MG63 (cell line): ENCODE measurements around the gene PTPRK. TPM values are rescaled to one million over a fixed set of nuclear protein-coding genes. Genes with fewer than 3 reads are reported as not detected.
"Not testable (repeated sequence)": the region's sequence is repeated elsewhere in the genome, so short reads cannot be mapped to it uniquely, and the experiment has no call there.

Experiments used
- DNase-seq: peaks from one replicate; pipeline ENCODE4 v3.0.0-alpha.2; 2020
- H3K27me3 ChIP-seq: fragments of 250-450 bp; sonication (Bioruptor Pico); 2 replicates; pipeline ENCODE4 v1.5.1; 2020; ENCODE audit warnings: mild to moderate bottlenecking, moderate library complexity
- H3K36me3 ChIP-seq: fragments of 250-450 bp; sonication (Bioruptor Pico); 2 replicates; pipeline ENCODE4 v1.5.1; 2020; ENCODE audit warnings: mild to moderate bottlenecking, moderate library complexity
- H3K4me3 ChIP-seq: fragments of 250-450 bp; sonication (Bioruptor Pico); 2 replicates; pipeline ENCODE4 v1.5.1; 2020; ENCODE audit warnings: mild to moderate bottlenecking, moderate library complexity
- H3K9me3 ChIP-seq: fragments of 250-450 bp; sonication (Bioruptor Pico); 2 replicates; pipeline ENCODE4 v1.5.1; 2020; ENCODE audit warnings: mild to moderate bottlenecking, moderate library complexity
- total RNA-seq: library from RNA; depleted of rRNA; stranded (reverse); fragments of >200 nt; shearing (Covaris generic); gene quantifications from 2 replicates; pipeline ENCODE4 v1.2.3, GENCODE V29; 2014; ENCODE audit warnings: low replicate concordance

Gene PTPRK
- total RNA-seq, 1 experiment from 2014 or later: 9.7 TPM

DNA sequence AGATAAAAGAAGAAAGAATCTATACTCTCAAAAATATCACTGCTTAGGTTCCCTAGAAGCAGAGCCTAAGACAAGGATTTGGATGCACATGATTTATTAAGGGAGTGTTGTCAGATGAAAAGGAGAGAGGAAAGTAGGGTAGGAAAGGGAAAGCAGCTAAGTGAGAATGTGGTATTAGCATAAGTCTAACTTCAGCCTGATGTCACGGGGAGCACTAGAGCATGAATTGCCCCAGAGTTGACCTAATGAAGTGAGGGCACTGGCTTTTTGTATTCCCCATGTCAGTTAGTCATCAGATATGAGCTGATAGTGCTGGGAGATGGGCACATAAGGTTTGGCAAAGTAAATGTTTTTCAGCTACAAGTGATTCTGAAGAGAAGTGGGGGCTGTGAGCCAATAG, 490.6 kb downstream of the PTPRK start:
- no peaks in the 10 kb centered on the region for H3K36me3 ChIP-seq
- H3K9me3 ChIP-seq: no peaks in the 10 kb centered on the region
- DNase-seq: no peak
- no peak overlapping the region for H3K4me3 ChIP-seq
- no peaks in the 10 kb centered on the region for H3K27me3 ChIP-seq

DNA sequence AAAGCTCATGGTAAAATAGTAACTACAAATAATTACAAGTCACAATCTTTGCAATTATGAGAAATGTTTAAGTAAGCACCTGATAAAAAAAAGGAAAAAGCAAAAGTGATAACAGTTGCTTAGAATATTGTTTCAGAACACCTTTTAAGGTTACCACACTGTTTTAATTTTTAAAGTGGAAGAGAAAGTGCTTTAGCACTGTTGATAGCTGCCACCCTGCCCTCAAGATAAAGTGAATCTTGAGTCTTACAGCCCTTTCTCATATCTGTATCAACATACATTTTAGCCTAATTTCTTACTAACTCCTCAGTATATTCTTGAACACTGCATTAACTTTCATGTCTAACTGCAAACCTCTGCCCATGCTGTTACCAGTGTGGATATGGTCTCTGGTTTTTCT, 492.2 kb downstream of the PTPRK start:
- no peak for DNase-seq
- no peaks in the 10 kb centered on the region for H3K36me3 ChIP-seq
- H3K9me3 ChIP-seq: no peaks in the 10 kb centered on the region
- H3K27me3 ChIP-seq: no peaks in the 10 kb centered on the region
- no peak overlapping the region for H3K4me3 ChIP-seq

DNA sequence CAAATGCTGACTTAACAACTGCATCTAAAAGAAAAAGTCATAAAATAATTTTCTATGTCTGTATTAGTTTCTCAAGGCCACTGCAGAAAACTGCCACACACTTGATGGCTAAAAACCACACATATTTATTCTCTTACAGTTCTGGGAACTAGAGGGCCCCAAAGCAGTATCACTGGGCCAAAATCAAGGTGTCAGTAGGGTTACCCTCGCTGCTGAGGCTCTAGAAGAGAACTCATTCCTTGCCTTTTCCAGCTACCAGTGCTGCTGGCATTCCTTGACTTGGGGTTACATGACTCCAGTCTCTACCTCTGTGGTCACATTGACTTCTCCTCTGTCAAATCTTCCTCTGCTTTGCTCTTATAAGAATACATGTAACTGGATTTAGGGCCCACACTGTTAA, 494.9 kb downstream of the PTPRK start:
- DNase-seq: no peak
- Histone ChIP-seq H3K27me3 (no peaks in the 10 kb centered on the region), H3K36me3 (no peaks in the 10 kb centered on the region), H3K9me3 (no peaks in the 10 kb centered on the region), H3K4me3 (no peak overlapping the region)

DNA sequence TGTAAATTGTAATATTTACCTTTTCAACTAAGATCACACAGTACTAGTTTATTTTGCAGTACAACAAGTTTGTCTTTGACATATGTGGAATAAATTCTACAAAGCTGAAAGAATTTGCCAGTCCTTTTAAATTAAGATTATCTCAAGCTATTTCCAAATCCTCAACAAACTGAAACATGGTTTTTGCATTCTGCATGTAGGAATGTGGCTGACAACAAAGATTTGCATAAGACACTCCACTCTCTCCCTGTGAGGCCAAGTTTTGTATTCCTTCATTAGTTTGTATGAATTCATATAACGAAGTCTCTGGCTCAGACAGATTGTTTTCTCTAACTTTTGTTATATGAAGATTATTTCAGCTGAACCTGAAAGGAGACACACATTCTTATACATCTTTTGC, 495.4 kb downstream of the PTPRK start:
- Histone ChIP-seq H3K9me3 (no peaks in the 10 kb centered on the region), H3K36me3 (no peaks in the 10 kb centered on the region), H3K27me3 (no peaks in the 10 kb centered on the region)

GRCh38 chr6:128024046-128024445, 496.4 kb downstream of the PTPRK start:
- Histone ChIP-seq H3K36me3 (no peaks in the 10 kb centered on the region), H3K4me3 (no peak overlapping the region), H3K27me3 (no peaks in the 10 kb centered on the region), H3K9me3 (no peaks in the 10 kb centered on the region)
- DNase-seq: no peak

More for the DNA sequence above, 495.4 kb downstream of the PTPRK start:
- DNase-seq: no peak
- no peak overlapping the region for H3K4me3 ChIP-seq

DNA sequence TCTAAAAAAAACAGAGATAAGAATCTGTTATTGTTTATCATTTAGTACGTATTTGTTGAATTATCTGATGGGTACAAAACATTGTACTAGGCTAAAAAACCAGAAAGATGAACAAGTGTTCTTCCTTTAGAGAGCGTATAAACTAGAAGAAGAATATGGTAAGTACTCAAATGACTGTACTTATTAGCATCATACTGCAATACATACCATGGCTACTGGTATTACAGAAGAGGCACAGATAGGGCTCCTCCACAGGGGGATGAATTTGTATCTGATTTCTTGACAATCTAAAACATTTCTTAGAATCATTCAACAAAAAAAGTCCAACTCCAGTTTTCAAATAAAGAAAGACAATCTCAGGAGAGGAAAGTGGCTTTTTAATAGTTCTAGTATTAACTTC, 501.6 kb downstream of the PTPRK start:
- DNase-seq: no peak
- no peaks in the 10 kb centered on the region for H3K27me3 ChIP-seq
- no peak overlapping the region for H3K4me3 ChIP-seq
- H3K36me3 ChIP-seq: no peaks in the 10 kb centered on the region
- H3K9me3 ChIP-seq: no peaks in the 10 kb centered on the region

- H3K4me3 ChIP-seq: no peak overlapping the region
- no peaks in the 10 kb centered on the region for H3K27me3 ChIP-seq
- H3K9me3 ChIP-seq: no peaks in the 10 kb centered on the region
- no peaks in the 10 kb centered on the region for H3K36me3 ChIP-seq
- DNase-seq: no peak
These were observed 503.1 kb downstream of the PTPRK start for GRCh38 chr6:128017288-128017687.

DNA sequence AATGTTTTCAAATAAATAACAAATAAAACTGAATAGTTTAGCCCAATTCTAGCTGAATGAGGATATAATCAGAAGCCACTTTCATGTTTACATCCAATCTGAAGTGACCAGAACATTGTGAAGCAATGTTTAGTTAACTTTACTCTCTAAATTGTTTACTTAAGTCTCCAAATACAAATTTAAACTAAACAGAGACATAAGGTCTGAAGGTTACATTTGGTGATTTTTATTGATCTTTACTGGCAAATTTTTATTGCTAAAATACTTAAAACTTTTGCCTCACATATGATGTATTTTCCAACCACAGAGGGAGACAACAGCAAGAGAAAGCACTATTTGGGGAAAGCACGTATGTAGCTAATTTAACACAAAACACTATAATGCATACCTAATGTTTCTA, 512.7 kb downstream of the PTPRK start:
- no peaks in the 10 kb centered on the region for H3K27me3 ChIP-seq
- DNase-seq: no peak
- no peak overlapping the region for H3K4me3 ChIP-seq
- no peaks in the 10 kb centered on the region for H3K36me3 ChIP-seq
- no peaks in the 10 kb centered on the region for H3K9me3 ChIP-seq

DNA sequence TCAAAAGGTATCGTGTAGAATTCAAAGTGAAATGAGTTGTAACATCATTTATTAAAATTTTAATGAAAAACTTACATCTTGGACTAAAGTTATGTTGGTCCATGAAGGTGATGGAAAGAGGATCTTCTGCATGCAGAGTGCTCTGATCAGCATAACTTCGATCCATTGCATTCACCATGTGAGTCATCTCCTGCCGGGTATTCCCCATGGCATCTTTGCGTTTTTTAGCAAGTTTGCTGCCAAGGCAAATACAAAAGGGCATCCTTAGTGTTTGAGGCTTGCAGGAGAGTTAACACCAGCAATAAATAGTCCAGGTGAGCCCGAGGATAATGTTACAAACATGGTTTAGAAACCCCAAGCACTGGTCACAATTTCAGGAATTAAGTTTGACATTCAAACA, 515.4 kb downstream of the PTPRK start:
- Histone ChIP-seq H3K4me3 (no peak overlapping the region), H3K9me3 (no peaks in the 10 kb centered on the region), H3K27me3 (no peaks in the 10 kb centered on the region), H3K36me3 (no peaks in the 10 kb centered on the region)
- peak; percentile 11 for DNase-seq

DNA sequence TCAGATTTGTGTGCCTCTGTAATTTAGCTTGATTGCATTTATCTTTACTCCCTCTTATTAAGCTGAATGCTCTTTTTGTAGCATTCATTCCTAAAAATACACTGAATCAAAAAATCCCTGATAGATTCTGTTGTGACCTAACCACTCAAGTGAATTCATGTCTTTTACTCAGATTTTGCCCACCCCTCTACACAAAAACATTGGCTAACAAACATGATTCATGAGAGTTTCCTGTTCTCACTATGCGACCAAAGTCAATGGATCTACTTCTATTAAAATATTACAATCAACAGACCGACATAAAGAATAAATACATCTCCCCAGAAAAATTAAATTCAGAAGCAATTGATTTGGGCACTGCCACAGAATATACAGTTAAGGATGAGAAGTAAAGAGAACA, 520.0 kb downstream of the PTPRK start:
- Histone ChIP-seq H3K36me3 (no peaks in the 10 kb centered on the region), H3K27me3 (no peaks in the 10 kb centered on the region), H3K9me3 (no peaks in the 10 kb centered on the region), H3K4me3 (no peak overlapping the region)
- no peak for DNase-seq

GRCh38 chr6:127998985-127999384, 521.4 kb downstream of the PTPRK start:
- Histone ChIP-seq H3K36me3 (no peaks in the 10 kb centered on the region), H3K9me3 (no peaks in the 10 kb centered on the region), H3K4me3 (no peak overlapping the region), H3K27me3 (no peaks in the 10 kb centered on the region)
- no peak for DNase-seq

DNA sequence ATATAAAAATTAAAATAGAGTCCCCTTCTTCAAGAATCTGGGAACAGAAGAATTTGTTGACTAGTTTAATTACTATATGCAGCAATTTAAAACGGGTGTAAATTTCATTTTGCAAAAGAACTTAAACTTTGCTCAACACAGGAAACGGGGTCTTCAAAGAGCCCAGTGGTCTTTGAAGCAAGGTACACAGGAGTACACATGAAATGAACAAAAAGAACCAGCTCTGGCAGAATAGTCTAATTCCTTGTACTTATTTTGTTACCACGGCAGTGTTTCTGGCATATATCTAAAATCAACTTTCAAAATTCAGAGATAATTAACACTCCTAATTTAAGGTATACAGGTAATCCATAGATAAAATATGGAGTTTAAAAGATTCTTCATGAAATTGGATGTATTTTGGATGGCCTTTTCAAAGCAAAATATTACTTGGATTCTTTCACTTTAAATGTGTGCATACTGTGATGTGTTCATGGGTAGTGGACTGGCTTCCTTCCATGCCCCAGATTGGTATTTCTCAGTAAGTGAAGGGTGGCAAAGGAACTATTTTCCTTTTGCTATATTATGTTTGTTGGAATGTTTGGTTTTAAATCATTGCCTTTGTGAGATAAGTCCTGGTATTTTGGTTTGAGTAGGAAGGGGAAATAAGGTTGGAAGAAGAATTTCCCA, 522.8 kb downstream of the PTPRK start:
- DNase-seq: no peak
- H3K36me3 ChIP-seq: no peaks in the 10 kb centered on the region
- no peaks in the 10 kb centered on the region for H3K27me3 ChIP-seq
- no peaks in the 10 kb centered on the region for H3K9me3 ChIP-seq
- H3K4me3 ChIP-seq: no peak overlapping the region

DNA sequence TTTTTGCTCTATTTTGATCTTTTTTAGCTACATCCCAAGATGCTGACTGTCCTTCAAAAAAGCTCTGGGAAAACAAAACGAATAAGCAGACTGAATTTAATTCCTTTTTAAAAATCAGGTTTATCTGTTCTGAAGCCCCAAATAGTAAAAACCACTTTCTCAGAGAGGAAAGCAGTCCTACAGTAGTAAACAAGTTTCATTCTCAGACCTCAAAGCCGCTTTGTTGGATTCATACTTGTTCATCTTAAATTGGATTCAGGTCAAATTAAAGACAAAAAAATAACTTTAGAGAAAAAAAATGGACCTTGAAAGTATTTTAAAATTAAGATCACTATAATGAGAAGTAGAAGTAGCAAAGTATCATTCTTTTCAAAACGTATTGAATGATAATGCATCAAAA, 523.5 kb downstream of the PTPRK start:
- Histone ChIP-seq H3K36me3 (no peaks in the 10 kb centered on the region), H3K9me3 (no peaks in the 10 kb centered on the region), H3K4me3 (no peak overlapping the region), H3K27me3 (no peaks in the 10 kb centered on the region)
- DNase-seq: no peak

GRCh38 chr6:127992144-127992543, 528.3 kb downstream of the PTPRK start:
- Histone ChIP-seq H3K36me3 (no peaks in the 10 kb centered on the region), H3K9me3 (no peaks in the 10 kb centered on the region), H3K4me3 (no peak overlapping the region)

GRCh38 chr6:127990074-127990473, 530.3 kb downstream of the PTPRK start:
- DNase-seq: no peak
- H3K4me3 ChIP-seq: no peak overlapping the region
- H3K27me3 ChIP-seq: no peaks in the 10 kb centered on the region
- H3K9me3 ChIP-seq: no peaks in the 10 kb centered on the region
- H3K36me3 ChIP-seq: no peaks in the 10 kb centered on the region

More at GRCh38 chr6:127992144-127992543, 528.3 kb downstream of the PTPRK start:
- DNase-seq: no peak
- H3K27me3 ChIP-seq: no peaks in the 10 kb centered on the region

GRCh38 chr6:127980996-127981395, 539.4 kb downstream of the PTPRK start:
- H3K4me3 ChIP-seq: no peak overlapping the region
- peaks cover 2% of the 10 kb centered on the region for H3K36me3 ChIP-seq
- H3K27me3 ChIP-seq: no peaks in the 10 kb centered on the region
- no peak for DNase-seq
- no peaks in the 10 kb centered on the region for H3K9me3 ChIP-seq

DNA sequence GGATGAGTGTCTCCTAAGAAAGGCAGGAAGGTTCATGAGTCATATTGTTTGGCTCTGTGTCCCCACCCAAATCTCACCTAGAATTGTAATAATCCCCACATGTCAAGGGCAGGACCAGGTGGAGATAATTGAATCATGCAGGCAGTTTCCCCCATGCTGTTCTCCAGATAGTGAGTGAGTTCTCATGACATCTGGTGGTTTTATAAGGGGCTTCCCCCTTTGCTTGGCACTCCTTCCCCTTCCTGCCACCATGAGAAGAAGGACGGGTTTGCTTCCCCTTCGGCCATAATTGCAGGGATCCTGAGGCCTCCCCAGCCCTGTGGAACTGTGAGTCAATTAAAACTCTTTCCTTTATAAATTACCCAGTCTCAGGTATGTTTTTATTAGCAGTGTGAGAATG, 542.2 kb downstream of the PTPRK start:
- DNase-seq, H3K9me3 ChIP-seq, H3K36me3 ChIP-seq, H3K27me3 ChIP-seq, H3K4me3 ChIP-seq: not testable (repeated sequence)

DNA sequence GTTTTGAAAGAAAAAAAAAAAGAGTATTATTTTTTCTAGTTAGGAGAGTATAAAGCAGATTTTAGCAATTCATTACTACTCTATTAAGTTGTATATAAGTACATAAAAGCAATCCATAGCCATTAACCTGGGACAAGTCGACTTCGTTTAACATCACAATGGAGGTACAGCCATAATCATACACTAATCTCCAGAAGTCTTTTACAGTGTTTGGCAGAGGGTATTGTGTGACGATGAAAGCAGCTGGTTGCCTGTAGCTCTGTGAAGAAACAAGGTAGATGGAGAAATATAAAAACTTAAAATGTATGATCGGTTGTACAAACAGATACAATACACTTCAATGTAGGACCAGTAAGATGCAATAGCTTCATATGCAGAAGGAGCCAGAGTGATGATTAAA, 543.6 kb downstream of the PTPRK start:
- DNase-seq: no peak
- Histone ChIP-seq H3K27me3 (no peaks in the 10 kb centered on the region), H3K36me3 (peaks cover 11% of the 10 kb centered on the region), H3K9me3 (no peaks in the 10 kb centered on the region), H3K4me3 (no peak overlapping the region)

- no peak for DNase-seq
- Histone ChIP-seq H3K9me3 (no peaks in the 10 kb centered on the region), H3K27me3 (no peaks in the 10 kb centered on the region), H3K4me3 (no peak overlapping the region), H3K36me3 (peaks cover 11% of the 10 kb centered on the region)
These were observed 544.3 kb downstream of the PTPRK start for GRCh38 chr6:127976111-127976510.
